HG02885 (cell line): Measurements from ENCODE around the gene DAP.
"Not testable (repeated sequence)": the region's sequence is repeated elsewhere in the genome, so short reads cannot be mapped to it uniquely, and the experiment has no call there.

Experiments
- ATAC-seq: cut with Tn5 transposase; IDR thresholded peaks from one replicate; pipeline ENCODE4 v1.9.1; 2021; ENCODE audit warnings: mild to moderate bottlenecking; ENCODE audit not compliant: unreplicated experiment, poor library complexity

Gene DAP

DNA sequence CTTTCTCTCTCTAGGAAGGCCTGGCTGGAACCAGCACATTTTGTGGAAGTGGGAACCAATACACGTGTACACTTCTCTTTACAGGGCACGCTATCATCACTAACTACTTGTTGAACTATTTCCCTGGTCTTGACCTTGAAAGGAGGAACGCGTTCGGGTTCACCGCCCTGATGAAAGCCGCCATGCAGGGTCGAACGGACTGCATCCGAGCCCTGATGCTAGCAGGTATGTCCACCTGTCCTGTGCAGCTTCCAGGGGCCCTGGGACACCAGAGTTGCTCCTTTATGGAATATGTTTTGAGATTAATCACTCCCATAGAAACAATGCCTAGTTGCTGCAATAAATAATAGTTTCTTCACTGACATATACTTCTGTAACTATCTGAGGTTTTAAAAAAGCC lies 123.1 kb downstream of the DAP start:
- no peak for ATAC-seq

GRCh38 chr5:10636363-10637142 lies 124.5 kb downstream of the DAP start:
- no peak for ATAC-seq

DNA sequence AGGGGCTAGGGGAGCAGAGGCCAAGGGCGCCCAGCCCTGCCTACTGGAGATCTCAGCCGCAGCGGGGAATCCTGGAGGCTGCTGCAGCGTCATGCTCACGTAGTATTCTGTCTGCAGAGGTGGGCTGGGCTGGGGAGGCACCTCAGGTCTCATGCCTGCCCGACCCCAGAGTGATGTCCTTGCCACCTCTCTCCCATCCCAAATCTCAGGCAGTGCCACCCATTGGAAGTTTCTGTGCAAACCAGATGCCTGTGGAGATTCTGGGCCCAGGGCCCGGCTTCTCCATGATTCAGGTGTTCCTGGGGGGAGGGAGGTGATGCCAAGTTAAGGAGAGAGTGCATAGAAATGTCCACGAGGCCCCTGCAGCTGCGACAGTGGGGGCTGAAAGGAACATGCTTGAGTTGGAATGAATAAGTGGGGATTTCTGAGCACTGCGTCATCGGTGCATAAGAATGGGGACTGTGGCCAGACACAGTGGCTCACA lies 125.1 kb downstream of the DAP start:
- no peak for ATAC-seq

- ATAC-seq: peak; percentile 69
Measured at GRCh38 chr5:10635257-10635866, 125.7 kb downstream of the DAP start.

- no peak for ATAC-seq
Measured at GRCh38 chr5:10634562-10634961, 126.5 kb downstream of the DAP start.

- no peak for ATAC-seq
Measured at GRCh38 chr5:10634050-10634449, 127.0 kb downstream of the DAP start.

GRCh38 chr5:10633271-10634049 lies 127.6 kb downstream of the DAP start:
- ATAC-seq: no peak

DNA sequence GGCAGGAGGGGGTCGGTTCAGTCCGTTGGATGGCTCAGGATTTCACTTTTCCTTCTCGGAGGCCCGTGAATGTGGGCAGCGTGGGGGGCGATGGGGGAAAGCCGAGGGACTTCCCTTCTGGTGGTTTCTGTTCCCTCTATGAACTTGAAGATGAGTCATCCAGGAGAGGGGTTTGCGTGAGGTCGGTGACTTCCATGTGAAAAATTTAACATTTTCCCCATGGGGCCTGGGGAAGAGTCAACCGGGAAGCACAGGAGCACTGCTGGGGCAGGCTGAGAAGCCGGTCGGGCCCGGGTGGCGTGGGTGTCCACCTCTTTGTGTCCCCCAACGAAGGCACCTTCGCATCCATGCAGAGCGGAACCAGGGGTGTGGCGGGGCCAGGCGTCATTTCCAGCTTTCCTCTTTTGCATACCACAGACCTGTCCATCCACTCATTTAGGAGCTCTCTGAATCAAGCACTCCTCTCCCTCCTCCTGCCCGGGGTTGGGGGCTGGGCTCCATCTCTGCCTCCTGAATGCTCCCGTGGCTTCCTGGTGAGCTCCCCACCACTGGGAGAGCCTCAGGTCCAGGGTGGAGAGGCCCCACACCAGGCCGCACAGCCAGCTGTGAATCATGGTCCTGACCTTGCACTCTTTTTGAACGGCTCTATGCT lies 128.8 kb downstream of the DAP start:
- peak; percentile 50 for ATAC-seq

- peak; percentile 4 for ATAC-seq
Measured at GRCh38 chr5:10631316-10631996, 129.6 kb downstream of the DAP start.

DNA sequence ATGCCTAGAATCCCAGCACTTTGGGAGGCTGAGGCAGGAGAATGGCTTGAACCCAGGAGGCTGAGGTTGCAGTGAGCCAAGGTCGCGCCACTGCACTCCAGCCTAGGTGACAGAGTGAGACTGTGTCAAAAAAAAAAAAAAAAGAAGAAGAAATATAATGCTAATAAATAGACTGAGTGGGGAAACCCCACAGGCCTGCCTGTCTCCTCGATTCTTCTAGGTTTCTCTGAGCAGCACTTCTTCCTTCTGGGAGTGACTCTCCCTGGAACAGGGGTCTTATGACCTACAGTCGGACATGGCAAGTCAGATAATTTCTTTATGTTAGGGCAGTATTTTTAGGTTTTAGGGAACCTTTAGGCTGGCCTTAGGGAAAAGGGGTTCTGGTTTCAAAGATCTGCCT lies 130.3 kb downstream of the DAP start:
- ATAC-seq: not testable (repeated sequence)

GRCh38 chr5:10630126-10630525 lies 130.9 kb downstream of the DAP start:
- no peak for ATAC-seq

GRCh38 chr5:10629682-10630081 lies 131.4 kb downstream of the DAP start:
- no peak for ATAC-seq
